Measurements from ENCODE around the gene KRT38. TPM values are rescaled to one million over a fixed set of nuclear protein-coding genes. Genes with fewer than 3 reads are reported as not detected.
"Not testable (repeated sequence)": the region's sequence is repeated elsewhere in the genome, so short reads cannot be mapped to it uniquely, and the experiment has no call there.

Gene KRT38
- total RNA-seq, 6 donors from 2014 or later = not detected

DNA sequence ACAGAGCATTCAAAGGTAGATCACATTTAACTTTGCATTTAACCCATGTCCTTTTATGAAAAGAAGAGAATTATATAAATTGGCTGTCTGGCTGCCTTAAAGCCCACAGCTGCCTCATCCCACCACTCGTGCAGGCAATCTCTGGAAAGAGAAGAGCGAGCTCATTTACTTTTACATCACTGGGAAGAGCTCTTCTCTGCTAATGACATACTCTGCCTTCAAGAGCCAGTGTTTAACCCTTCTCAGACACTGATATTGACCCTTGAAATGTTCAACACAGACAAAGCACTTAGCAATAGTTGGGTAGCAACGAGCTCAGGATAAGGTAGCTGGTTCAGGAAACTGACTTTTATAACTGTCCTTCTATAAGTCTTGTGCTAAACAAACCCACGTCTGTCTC, 6.8 kb downstream of the KRT38 start:
- Histone ChIP-seq H3K27me3 (no peaks in the 10 kb centered on the region), H3K4me3 (no peak overlapping the region), H3K9me3 (no peaks in the 10 kb centered on the region), H3K4me1 (no peaks in the 10 kb centered on the region), H3K27ac (no peak overlapping the region), H3K36me3 (no peaks in the 10 kb centered on the region)
- 51 to 62% methylated on average over 4 of the region's 4 CpGs for whole genome bisulfite sequencing, 2 donors
- DNase-seq (no peak), ATAC-seq (ENCODE audit: low FRiP score in 2 of 2) (no peak)
- no peak for TF ChIP-seq POLR2AphosphoS5 (IDR thresholded peaks at IDR 0.05)
- TF ChIP-seq, protein P1, sequence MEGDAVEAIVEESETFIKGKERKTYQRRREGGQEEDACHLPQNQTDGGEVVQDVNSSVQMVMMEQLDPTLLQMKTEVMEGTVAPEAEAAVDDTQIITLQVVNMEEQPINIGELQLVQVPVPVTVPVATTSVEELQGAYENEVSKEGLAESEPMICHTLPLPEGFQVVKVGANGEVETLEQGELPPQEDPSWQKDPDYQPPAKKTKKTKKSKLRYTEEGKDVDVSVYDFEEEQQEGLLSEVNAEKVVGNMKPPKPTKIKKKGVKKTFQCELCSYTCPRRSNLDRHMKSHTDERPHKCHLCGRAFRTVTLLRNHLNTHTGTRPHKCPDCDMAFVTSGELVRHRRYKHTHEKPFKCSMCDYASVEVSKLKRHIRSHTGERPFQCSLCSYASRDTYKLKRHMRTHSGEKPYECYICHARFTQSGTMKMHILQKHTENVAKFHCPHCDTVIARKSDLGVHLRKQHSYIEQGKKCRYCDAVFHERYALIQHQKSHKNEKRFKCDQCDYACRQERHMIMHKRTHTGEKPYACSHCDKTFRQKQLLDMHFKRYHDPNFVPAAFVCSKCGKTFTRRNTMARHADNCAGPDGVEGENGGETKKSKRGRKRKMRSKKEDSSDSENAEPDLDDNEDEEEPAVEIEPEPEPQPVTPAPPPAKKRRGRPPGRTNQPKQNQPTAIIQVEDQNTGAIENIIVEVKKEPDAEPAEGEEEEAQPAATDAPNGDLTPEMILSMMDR (IDR thresholded peaks at IDR 0.05) = no peak
- TF ChIP-seq POLR2A (IDR thresholded peaks at IDR 0.05) = no peak
- TF ChIP-seq EP300 (IDR thresholded peaks at IDR 0.05) = no peak

DNA sequence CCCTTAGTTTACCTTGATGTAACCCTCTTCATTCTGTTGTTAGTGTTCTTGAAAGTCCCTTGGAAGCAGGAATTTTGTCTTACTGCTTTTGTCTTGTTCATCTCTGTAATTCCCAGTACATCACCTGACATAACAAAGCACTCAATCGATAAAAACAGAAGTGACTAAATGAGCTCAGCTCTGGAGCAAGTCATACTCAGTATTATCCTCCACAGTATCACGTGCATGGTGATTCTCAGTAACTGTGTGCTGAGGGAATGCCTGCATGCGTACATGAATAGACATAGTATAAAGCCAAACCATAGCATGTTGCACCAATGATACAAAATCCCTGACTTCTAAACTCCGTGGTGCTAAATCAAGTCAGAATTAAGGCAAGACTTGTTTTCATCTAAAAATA, 7.2 kb downstream of the KRT38 start:
- ATAC-seq (ENCODE audit: low FRiP score in 2 of 2) = no peak
- H3K4me3 ChIP-seq = no peak overlapping the region
- no peak for DNase-seq
- H3K27ac ChIP-seq = no peak overlapping the region
- H3K9me3 ChIP-seq = no peaks in the 10 kb centered on the region
- WGBS, 2 donors = 63 to 70% methylated on average over 4 of the region's 4 CpGs
- no peaks in the 10 kb centered on the region for H3K27me3 ChIP-seq
- H3K36me3 ChIP-seq = no peaks in the 10 kb centered on the region
- no peak for TF ChIP-seq EP300 (IDR thresholded peaks at IDR 0.05)
- no peak for TF ChIP-seq POLR2AphosphoS5 (IDR thresholded peaks at IDR 0.05)
- TF ChIP-seq, protein P1 (IDR thresholded peaks at IDR 0.05) = no peak
- no peak for TF ChIP-seq POLR2A (IDR thresholded peaks at IDR 0.05)
- no peaks in the 10 kb centered on the region for H3K4me1 ChIP-seq

DNA sequence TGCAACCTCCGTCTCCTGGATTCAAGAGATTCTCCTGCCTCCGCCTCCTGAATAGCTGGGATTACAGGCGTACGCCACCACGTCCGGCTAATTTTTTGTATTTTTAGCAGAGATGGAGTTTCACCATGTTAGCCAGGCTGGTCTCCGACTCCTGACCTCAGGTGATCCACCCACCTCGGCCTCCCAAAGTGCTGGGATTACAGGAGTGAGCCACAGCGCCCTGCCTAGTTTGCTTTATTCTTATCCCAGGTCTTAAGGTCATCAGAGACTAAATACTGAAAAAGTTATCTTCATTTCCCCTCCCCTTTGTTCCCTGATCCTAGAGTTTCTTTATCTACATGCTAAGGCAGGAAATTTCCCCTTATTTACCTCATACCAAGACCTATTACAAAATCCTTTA, 10.4 kb downstream of the KRT38 start:
- DNase-seq; ATAC-seq (ENCODE audit: low FRiP score in 2 of 2); H3K36me3 ChIP-seq; H3K27me3 ChIP-seq; H3K9me3 ChIP-seq; H3K4me1 ChIP-seq; H3K4me3 ChIP-seq; H3K27ac ChIP-seq: not testable (repeated sequence)
- WGBS, 2 donors = 86 to 87% methylated on average over 9 of the region's 9 CpGs

DNA sequence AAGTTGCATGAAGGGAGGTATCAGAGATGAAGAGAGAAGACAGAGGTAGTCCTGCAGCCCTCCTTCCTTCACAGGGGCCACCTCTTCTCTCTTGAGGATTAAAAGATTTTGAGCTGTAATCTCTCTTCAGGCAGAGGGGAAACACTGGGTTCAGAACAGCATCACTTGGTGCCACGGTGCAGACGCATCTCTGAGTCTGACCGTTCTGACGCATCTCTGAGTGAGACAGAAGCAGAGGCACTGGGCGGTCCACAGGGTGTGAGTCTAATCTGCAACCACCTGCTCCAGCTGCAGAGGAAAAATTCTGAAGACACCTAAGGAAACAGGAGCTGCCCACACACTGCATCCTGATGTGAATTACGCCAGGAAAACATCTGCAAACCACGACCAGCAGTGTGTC, 11.1 kb downstream of the KRT38 start:
- H3K27me3 ChIP-seq = no peaks in the 10 kb centered on the region
- ATAC-seq (ENCODE audit: low FRiP score in 2 of 2) = no peak
- H3K27ac ChIP-seq = no peak overlapping the region
- DNase-seq = no peak
- no peak overlapping the region for H3K4me3 ChIP-seq
- no peaks in the 10 kb centered on the region for H3K36me3 ChIP-seq
- H3K4me1 ChIP-seq = no peaks in the 10 kb centered on the region
- TF ChIP-seq, protein P1 (IDR thresholded peaks at IDR 0.05) = no peak
- TF ChIP-seq POLR2A (IDR thresholded peaks at IDR 0.05) (no peak), POLR2AphosphoS5 (IDR thresholded peaks at IDR 0.05) (no peak), EP300 (IDR thresholded peaks at IDR 0.05) (no peak)
- 79 to 80% methylated on average over 7 of the region's 7 CpGs for WGBS, 2 donors
- H3K9me3 ChIP-seq = no peaks in the 10 kb centered on the region

DNA sequence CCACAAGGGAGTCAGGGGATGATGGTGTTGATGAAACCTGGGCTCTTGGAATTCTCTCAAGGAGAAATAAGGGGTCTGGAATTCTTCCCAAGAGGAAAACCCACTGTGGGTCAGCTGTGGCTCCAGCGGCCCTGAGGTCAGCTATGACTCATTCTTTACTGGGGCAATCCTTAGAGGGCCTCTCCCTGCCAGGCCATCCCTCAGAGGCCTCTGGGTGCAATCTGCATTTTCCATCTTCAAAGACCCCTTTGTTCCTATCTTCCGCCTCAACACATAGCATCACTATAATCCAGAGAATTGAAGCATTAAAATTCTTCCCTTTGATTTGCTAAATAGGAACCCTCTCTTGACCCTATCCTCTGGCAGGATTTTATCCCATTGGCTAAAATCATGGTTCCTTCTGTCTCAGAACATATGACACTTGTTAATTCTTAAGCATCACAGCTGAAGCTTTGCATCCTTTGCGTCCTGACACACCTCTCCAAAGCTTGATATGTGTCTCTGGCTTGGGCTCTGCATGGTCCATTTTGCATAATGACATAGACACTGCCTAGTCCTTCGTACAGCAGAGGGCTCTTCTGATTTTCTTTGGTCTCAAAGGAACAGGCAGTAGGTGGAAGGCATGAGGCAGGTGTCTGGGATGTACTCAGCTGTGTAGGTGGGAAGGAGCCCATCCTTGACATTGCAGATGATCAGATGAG, 12.0 kb downstream of the KRT38 start:
- Histone ChIP-seq H3K36me3 (no peaks in the 10 kb centered on the region), H3K4me3 (no peak overlapping the region), H3K4me1 (no peaks in the 10 kb centered on the region), H3K27me3 (no peaks in the 10 kb centered on the region), H3K27ac (no peak overlapping the region), H3K9me3 (no peaks in the 10 kb centered on the region)
- no peak for DNase-seq
- WGBS, 2 donors = 66 to 73% methylated on average over 4 of the region's 4 CpGs
- no peak for TF ChIP-seq POLR2AphosphoS5 (IDR thresholded peaks at IDR 0.05)
- no peak for TF ChIP-seq EP300 (IDR thresholded peaks at IDR 0.05)
- TF ChIP-seq, protein P1 (IDR thresholded peaks at IDR 0.05) = no peak
- no peak for TF ChIP-seq POLR2A (IDR thresholded peaks at IDR 0.05)
- no peak for ATAC-seq (ENCODE audit: low FRiP score in 2 of 2)
